HG03175 (cell line): ENCODE results near the gene CTDP1.

Experiments
- ATAC-seq: cut with Tn5 transposase; IDR thresholded peaks from one replicate; pipeline ENCODE4 v1.9.1; 2021; ENCODE audit warnings: mild to moderate bottlenecking, moderate library complexity; ENCODE audit not compliant: unreplicated experiment

The CTDP1 gene

GRCh38 chr18:79775441-79776221 lies 96.0 kb downstream of the CTDP1 start:
- no peak for ATAC-seq

- no peak for ATAC-seq
Observed at GRCh38 chr18:79776674-79777073, 97.1 kb downstream of the CTDP1 start.

GRCh38 chr18:79778291-79778791 lies 98.7 kb downstream of the CTDP1 start:
- no peak for ATAC-seq

GRCh38 chr18:79779021-79779699 lies 99.6 kb downstream of the CTDP1 start:
- ATAC-seq, result no peak

- ATAC-seq, result no peak
Observed at GRCh38 chr18:79779700-79780190, 100.1 kb downstream of the CTDP1 start.

- no peak for ATAC-seq
Observed at GRCh38 chr18:79780547-79780946, 100.9 kb downstream of the CTDP1 start.

- no peak for ATAC-seq
Observed at GRCh38 chr18:79781331-79781941, 101.8 kb downstream of the CTDP1 start.

GRCh38 chr18:79782566-79783308 lies 103.1 kb downstream of the CTDP1 start:
- ATAC-seq, result no peak

- no peak for ATAC-seq
Observed at GRCh38 chr18:79784071-79784913, 104.7 kb downstream of the CTDP1 start.

- no peak for ATAC-seq
Observed at GRCh38 chr18:79784965-79785770, 105.6 kb downstream of the CTDP1 start.

- no peak for ATAC-seq
Observed at GRCh38 chr18:79785831-79786230, 106.2 kb downstream of the CTDP1 start.

GRCh38 chr18:79786304-79786703 lies 106.7 kb downstream of the CTDP1 start:
- no peak for ATAC-seq

GRCh38 chr18:79786786-79787526 lies 107.4 kb downstream of the CTDP1 start:
- no peak for ATAC-seq

- no peak for ATAC-seq
Observed at GRCh38 chr18:79787527-79787864, 107.9 kb downstream of the CTDP1 start.

- no peak for ATAC-seq
Observed at GRCh38 chr18:79787865-79788733, 108.5 kb downstream of the CTDP1 start.

- no peak for ATAC-seq
Observed at GRCh38 chr18:79788734-79789085, 109.1 kb downstream of the CTDP1 start.

- ATAC-seq, result no peak
Observed at GRCh38 chr18:79789091-79789891, 109.7 kb downstream of the CTDP1 start.
